H1 (cell line): Measurements from ENCODE around the gene S100PBP.

Source experiments
- ASH2L ChIP-seq: fragments of 200-600, 300-600 bp; sonication (generic); IDR thresholded peaks from one replicate; pipeline ENCODE4 v1.7.1; 2017; ENCODE audit warnings: low read length
- BCL11A ChIP-seq, 2 experiments: IDR thresholded peaks; one replicate each; pipeline ENCODE4 v1.6.1; 2011; ENCODE audit warnings: low read depth in 2 of 2, low read length in 2 of 2, mild to moderate bottlenecking in 2 of 2
- CBX5 ChIP-seq: fragments of 300-800, 300-1000 bp; sonication (generic); IDR thresholded peaks from 2 replicates; pipeline ENCODE4 v1.7.1; 2016; ENCODE audit warnings: antibody characterized with exemption, low read length, low read depth
- CEBPB ChIP-seq: IDR thresholded peaks from 2 replicates; pipeline ENCODE4 v1.6.1; 2012; ENCODE audit warnings: low read depth, low read length
- CTCF ChIP-seq, 3 experiments: IDR thresholded peaks; 1 replicate in 2 of 3; 2 replicates in 1 of 3; pipeline versions ENCODE4 v1.5.1 to v1.6.1; 2011; ENCODE audit warnings: low read length in 3 of 3, mild to moderate bottlenecking in 3 of 3, inconsistent platforms in 2 of 3, low read depth in 1 of 3, moderate library complexity in 1 of 3; ENCODE audit not compliant: insufficient read depth in 1 of 3; ENCODE audit errors: control extremely low read depth in 1 of 3
- E2F6 ChIP-seq: IDR thresholded peaks from 2 replicates; pipeline ENCODE4 v1.6.1; 2012; ENCODE audit warnings: inconsistent platforms
- EZH2 ChIP-seq: fragments of 200-600 bp; sonication (generic); IDR thresholded peaks from 2 replicates; pipeline ENCODE4 v1.7.1; 2012; ENCODE audit warnings: low read depth, mild to moderate bottlenecking, moderate library complexity, low read length, inconsistent platforms; ENCODE audit not compliant: severe bottlenecking
- HDAC2 ChIP-seq, 2 experiments: fragments of 300-600 bp in 1 of 2; sonication (generic) in 1 of 2; IDR thresholded peaks; 2 replicates each; pipeline ENCODE4 v1.6.1; 2011 to 2012; ENCODE audit warnings: low read depth in 2 of 2, low read length in 2 of 2, mild to moderate bottlenecking in 2 of 2, moderate library complexity in 2 of 2, borderline replicate concordance in 1 of 2, inconsistent platforms in 1 of 2
- MAX ChIP-seq: IDR thresholded peaks from 2 replicates; pipeline ENCODE4 v1.6.1; 2012; ENCODE audit warnings: inconsistent platforms
- POLR2A ChIP-seq, 2 experiments: IDR thresholded peaks; 1 replicate in 1 of 2; 2 replicates in 1 of 2; pipeline ENCODE4 v1.6.1; 2011; ENCODE audit warnings: low read depth in 2 of 2, low read length in 2 of 2, mild to moderate bottlenecking in 2 of 2; ENCODE audit errors: control extremely low read depth in 1 of 2
- RAD21 ChIP-seq, 2 experiments: IDR thresholded peaks in 1 of 2; conservative IDR thresholded peaks in 1 of 2; 2 replicates each; pipeline ENCODE4 v1.6.1; 2011; ENCODE audit warnings: low read depth in 2 of 2, low read length in 2 of 2, improper control_type of control experiment in 1 of 2, inconsistent platforms in 1 of 2, mild to moderate bottlenecking in 1 of 2, moderate library complexity in 1 of 2
- RNF2 ChIP-seq: fragments of 200-900, 300-1000 bp; sonication (generic); IDR thresholded peaks from 2 replicates; pipeline ENCODE4 v1.7.1; 2016; ENCODE audit warnings: borderline replicate concordance, low read depth, mild to moderate bottlenecking, antibody characterized with exemption, low read length; ENCODE audit not compliant: poor library complexity, severe bottlenecking; ENCODE audit errors: missing control alignments
- RXRA ChIP-seq: IDR thresholded peaks from 2 replicates; pipeline ENCODE4 v1.6.1; 2011; ENCODE audit warnings: low read depth, mild to moderate bottlenecking, low read length, moderate library complexity; ENCODE audit not compliant: insufficient read depth
- ZNF274 ChIP-seq: IDR thresholded peaks from 2 replicates; pipeline ENCODE4 v1.7.0; 2012; ENCODE audit warnings: low read length, borderline replicate concordance; ENCODE audit errors: extremely low read depth

GRCh38 chr1:32870615-32871363 is 53.3 kb downstream of the S100PBP start, which contains the start of gene FNDC5:
- no peak for TF ChIP-seq CTCF (IDR thresholded peaks at IDR 0.05; ENCODE audit: control extremely low read depth in 1 of 3, insufficient read depth in 1 of 3, low read depth in 1 of 3, low read length in 3 of 3)
- no peak for TF ChIP-seq POLR2A (IDR thresholded peaks at IDR 0.05; ENCODE audit: control extremely low read depth in 1 of 2, low read depth in 2 of 2, low read length in 2 of 2)
- no peak for TF ChIP-seq ZNF274
- TF ChIP-seq EZH2, result peak; percentile 54
- TF ChIP-seq CEBPB, result no peak
- TF ChIP-seq RNF2, result no peak
- no peak for TF ChIP-seq E2F6
- no peak for TF ChIP-seq CBX5
- TF ChIP-seq ASH2L, result no peak
- no peak for TF ChIP-seq HDAC2 (IDR thresholded peaks at IDR 0.05; ENCODE audit: borderline replicate concordance in 1 of 2, low read depth in 2 of 2, low read length in 2 of 2)
- no peak for TF ChIP-seq BCL11A (IDR thresholded peaks at IDR 0.05; ENCODE audit: low read depth in 2 of 2, low read length in 2 of 2)
- no peak for TF ChIP-seq RXRA
- TF ChIP-seq MAX, result no peak
- TF ChIP-seq RAD21 (IDR thresholded peaks at IDR 0.05 in 1 of 2, conservative IDR thresholded peaks at IDR 0.05 in 1 of 2; ENCODE audit: low read depth in 2 of 2, low read length in 2 of 2), result no peak
